H9 (cell line): Measurements from ENCODE around the gene WFS1. TPM values are rescaled to one million over a fixed set of nuclear protein-coding genes. Genes with fewer than 3 reads are reported as not detected.

Experiments used
- DNase-seq: peaks from one replicate; pipeline ENCODE4 v3.0.0-alpha.2; 2017
- H2AFZ ChIP-seq: one replicate; pipeline ENCODE4 v1.6.1; 2013; ENCODE audit warnings: mild to moderate bottlenecking, low read length, control low read depth, moderate library complexity
- H2AK5ac ChIP-seq: 2 replicates; pipeline ENCODE4 v1.6.1; 2013; ENCODE audit warnings: low read length, control low read depth, mixed read lengths; ENCODE audit not compliant: insufficient read length
- H2BK120ac ChIP-seq: one replicate; pipeline ENCODE4 v1.6.1; 2013; ENCODE audit warnings: low read depth, mild to moderate bottlenecking, low read length, control low read depth, inconsistent platforms; ENCODE audit not compliant: poor library complexity, severe bottlenecking
- H2BK12ac ChIP-seq: 2 replicates; pipeline ENCODE4 v1.6.1; 2013; ENCODE audit warnings: low read length, control low read depth, mixed read lengths, low read depth; ENCODE audit not compliant: insufficient read length
- H2BK15ac ChIP-seq: 2 replicates; pipeline ENCODE4 v1.6.1; 2013; ENCODE audit warnings: low read depth, low read length, control low read depth
- H2BK20ac ChIP-seq: one replicate; pipeline ENCODE4 v1.6.1; 2013; ENCODE audit warnings: low read depth, mild to moderate bottlenecking, low read length, control low read depth, inconsistent platforms; ENCODE audit not compliant: poor library complexity, severe bottlenecking
- H2BK5ac ChIP-seq: 2 replicates; pipeline ENCODE4 v1.6.1; 2013; ENCODE audit warnings: low read length, control low read depth, mixed read lengths; ENCODE audit not compliant: insufficient read length
- H3K14ac ChIP-seq: 2 replicates; pipeline ENCODE4 v1.6.1; 2013; ENCODE audit warnings: low read length, control low read depth; ENCODE audit not compliant: insufficient read depth
- H3K18ac ChIP-seq: 2 replicates; pipeline ENCODE4 v1.6.1; 2013; ENCODE audit warnings: low read depth, mild to moderate bottlenecking, mixed read lengths, low read length, control low read depth; ENCODE audit not compliant: insufficient read length
- H3K23ac ChIP-seq: 2 replicates; pipeline ENCODE4 v1.6.1; 2013; ENCODE audit warnings: low read length, control low read depth, mixed read lengths, low read depth; ENCODE audit not compliant: insufficient read length
- H3K23me2 ChIP-seq: 2 replicates; pipeline ENCODE4 v1.6.1; 2013; ENCODE audit warnings: low read depth, mild to moderate bottlenecking, mixed read lengths, low read length, control low read depth; ENCODE audit not compliant: insufficient read length, poor library complexity, severe bottlenecking
- H3K27ac ChIP-seq: 2 replicates; pipeline ENCODE4 v1.5.1; 2013; ENCODE audit warnings: low read length, control low read depth, mixed read lengths, low read depth; ENCODE audit not compliant: insufficient read length
- H3K27me3 ChIP-seq: 2 replicates; pipeline ENCODE4 v1.6.1; 2013; ENCODE audit warnings: low read length, control low read depth, inconsistent platforms; ENCODE audit not compliant: insufficient read depth
- H3K4ac ChIP-seq: 2 replicates; pipeline ENCODE4 v1.6.1; 2013; ENCODE audit warnings: low read depth, mild to moderate bottlenecking, control low read depth, inconsistent platforms, low read length, moderate library complexity
- H3K4me1 ChIP-seq: 2 replicates; pipeline ENCODE4 v1.6.1; 2013; ENCODE audit warnings: low read length, control low read depth, inconsistent platforms; ENCODE audit not compliant: insufficient read depth
- H3K4me2 ChIP-seq: 2 replicates; pipeline ENCODE4 v1.6.1; 2013; ENCODE audit warnings: low read length, control low read depth, mixed read lengths; ENCODE audit not compliant: insufficient read length, insufficient read depth
- H3K56ac ChIP-seq: 2 replicates; pipeline ENCODE4 v1.6.1; 2013; ENCODE audit warnings: low read depth, mild to moderate bottlenecking, mixed read lengths, low read length, control low read depth; ENCODE audit not compliant: insufficient read length
- H3K79me1 ChIP-seq: 2 replicates; pipeline ENCODE4 v1.6.1; 2013; ENCODE audit warnings: low read depth, mild to moderate bottlenecking, moderate library complexity, low read length, control low read depth, inconsistent platforms; ENCODE audit not compliant: insufficient read depth, poor library complexity, severe bottlenecking
- H3K79me2 ChIP-seq: 2 replicates; pipeline ENCODE4 v1.6.1; 2013; ENCODE audit warnings: low read length, control low read depth, inconsistent platforms; ENCODE audit not compliant: insufficient read depth
- H3K9ac ChIP-seq: 2 replicates; pipeline ENCODE4 v1.6.1; 2013; ENCODE audit warnings: low read length, control low read depth, mixed read lengths; ENCODE audit not compliant: insufficient read length; ENCODE audit errors: extremely low read depth
- H3K9me3 ChIP-seq: one replicate; pipeline ENCODE4 v1.6.1; 2013; ENCODE audit warnings: low read depth, low read length, inconsistent platforms; ENCODE audit not compliant: control insufficient read depth
- H3T11ph ChIP-seq: one replicate; pipeline ENCODE4 v1.6.1; 2013; ENCODE audit warnings: mild to moderate bottlenecking, low read length, control low read depth, inconsistent platforms
- H4K20me1 ChIP-seq: one replicate; pipeline ENCODE4 v1.6.1; 2013; ENCODE audit not compliant: control insufficient read depth, insufficient read length, insufficient read depth
- H4K5ac ChIP-seq: 2 replicates; pipeline ENCODE4 v1.6.1; 2013; ENCODE audit warnings: low read depth, mild to moderate bottlenecking, mixed read lengths, low read length, control low read depth; ENCODE audit not compliant: insufficient read length
- H4K8ac ChIP-seq: replicated peaks from 2 replicates; pipeline ENCODE4 v1.6.1; 2013; ENCODE audit warnings: low read length, control low read depth, mixed read lengths, low read depth; ENCODE audit not compliant: insufficient read length
- H4K91ac ChIP-seq: 2 replicates; pipeline ENCODE4 v1.6.1; 2013; ENCODE audit warnings: low read depth, mild to moderate bottlenecking, moderate library complexity, mixed read lengths, low read length, control low read depth; ENCODE audit not compliant: insufficient read length
- H3K27ac Mint-ChIP-seq, 3 experiments: 2 replicates in 2 of 3; 3 replicates in 1 of 3; pipeline ENCODE4 v1.8.0; 2020 to 2021; ENCODE audit warnings: mixed read lengths in 3 of 3, mild to moderate bottlenecking in 1 of 3, moderate library complexity in 1 of 3
- H3K27me3 Mint-ChIP-seq: 2 replicates; pipeline ENCODE4 v1.8.0; 2021; ENCODE audit warnings: low read depth, mild to moderate bottlenecking, moderate library complexity, mixed read lengths
- H3K36me3 Mint-ChIP-seq, 3 experiments: 2 replicates in 2 of 3; 3 replicates in 1 of 3; pipeline ENCODE4 v1.8.0; 2020 to 2021; ENCODE audit warnings: low read depth in 3 of 3, mixed read lengths in 3 of 3; ENCODE audit not compliant: insufficient read depth in 1 of 3
- H3K4me1 Mint-ChIP-seq, 2 experiments: 2 replicates each; pipeline ENCODE4 v1.8.0; 2020; ENCODE audit warnings: mixed read lengths in 2 of 2
- H3K4me3 Mint-ChIP-seq, 2 experiments: 2 replicates in 1 of 2; 3 replicates in 1 of 2; pipeline ENCODE4 v1.8.0; 2020 to 2021; ENCODE audit warnings: mild to moderate bottlenecking in 2 of 2, mixed read lengths in 2 of 2, moderate library complexity in 1 of 2
- H3K9me3 Mint-ChIP-seq, 2 experiments: 2 replicates in 1 of 2; 3 replicates in 1 of 2; pipeline ENCODE4 v1.8.0; 2020; ENCODE audit warnings: mild to moderate bottlenecking in 2 of 2, mixed read lengths in 2 of 2, moderate library complexity in 1 of 2
- WGBS: extraction: QIAGEN DNeasy Blood & Tissue Kit; methylation state at CpG from one replicate; pipeline ENCODE4 v1.1.7; 2013; ENCODE audit warnings: missing lambda C conversion rate, low lambda C conversion rate, mixed read lengths; ENCODE audit not compliant: insufficient read length; ENCODE audit errors: extremely low coverage; 5-methylcytosine and 5-hydroxymethylcytosine counted together
- total RNA-seq: library from RNA; stranded (reverse); gene quantifications from 2 replicates; pipeline ENCODE4 v1.2.1, GENCODE V29; 2021
- TF ChIP-seq, protein P1 (sequence below): fragments of 200-600 bp; sonication (generic); conservative IDR thresholded peaks from 3 replicates; pipeline ENCODE4 v1.8.0; 2021; ENCODE audit warnings: antibody characterized with exemption, mild to moderate bottlenecking

The WFS1 gene
- total RNA-seq, 1 experiment from 2014 or later: 18.9 TPM

DNA sequence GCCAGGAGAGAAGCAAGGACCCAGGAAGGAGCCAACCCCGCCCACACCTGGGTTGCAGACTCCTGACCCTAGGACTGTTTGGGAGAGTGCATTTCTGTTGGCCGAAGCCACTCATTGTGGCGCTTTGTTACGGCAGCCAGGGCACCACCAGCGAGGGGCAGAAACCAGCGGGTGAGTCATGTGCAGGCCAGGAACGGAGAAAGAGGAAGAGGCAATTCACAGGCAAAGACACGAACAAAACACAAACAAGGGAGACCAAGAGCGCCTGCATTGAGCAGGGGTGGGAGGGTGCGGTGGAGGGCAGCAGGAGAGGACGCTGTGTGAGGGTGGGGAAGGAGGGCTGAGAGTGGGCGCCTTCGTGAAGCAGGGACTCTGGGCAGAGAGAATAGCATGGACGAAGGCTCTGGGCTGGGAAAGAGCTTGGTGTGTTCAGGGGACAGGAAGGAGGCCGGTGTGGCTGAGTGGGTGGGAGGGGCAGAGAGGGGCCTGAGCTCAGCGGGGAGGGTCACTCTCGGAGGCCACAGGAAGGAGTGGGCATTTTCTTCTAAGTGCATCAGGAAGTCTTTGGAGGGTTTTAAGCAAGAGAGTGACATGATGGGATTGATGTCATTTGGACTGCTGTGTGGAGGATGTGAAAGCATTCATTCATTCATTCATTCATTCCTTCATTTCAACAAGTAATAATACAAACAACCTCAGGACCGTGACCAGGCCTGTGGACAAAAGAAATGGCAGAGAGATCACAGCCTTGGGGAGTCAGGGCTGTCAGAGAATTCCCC, 12.2 kb upstream of the WFS1 start:
- TF ChIP-seq, protein P1, sequence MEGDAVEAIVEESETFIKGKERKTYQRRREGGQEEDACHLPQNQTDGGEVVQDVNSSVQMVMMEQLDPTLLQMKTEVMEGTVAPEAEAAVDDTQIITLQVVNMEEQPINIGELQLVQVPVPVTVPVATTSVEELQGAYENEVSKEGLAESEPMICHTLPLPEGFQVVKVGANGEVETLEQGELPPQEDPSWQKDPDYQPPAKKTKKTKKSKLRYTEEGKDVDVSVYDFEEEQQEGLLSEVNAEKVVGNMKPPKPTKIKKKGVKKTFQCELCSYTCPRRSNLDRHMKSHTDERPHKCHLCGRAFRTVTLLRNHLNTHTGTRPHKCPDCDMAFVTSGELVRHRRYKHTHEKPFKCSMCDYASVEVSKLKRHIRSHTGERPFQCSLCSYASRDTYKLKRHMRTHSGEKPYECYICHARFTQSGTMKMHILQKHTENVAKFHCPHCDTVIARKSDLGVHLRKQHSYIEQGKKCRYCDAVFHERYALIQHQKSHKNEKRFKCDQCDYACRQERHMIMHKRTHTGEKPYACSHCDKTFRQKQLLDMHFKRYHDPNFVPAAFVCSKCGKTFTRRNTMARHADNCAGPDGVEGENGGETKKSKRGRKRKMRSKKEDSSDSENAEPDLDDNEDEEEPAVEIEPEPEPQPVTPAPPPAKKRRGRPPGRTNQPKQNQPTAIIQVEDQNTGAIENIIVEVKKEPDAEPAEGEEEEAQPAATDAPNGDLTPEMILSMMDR: no peak
- H2BK15ac ChIP-seq: no peak overlapping the region
- H4K5ac ChIP-seq: no peak overlapping the region
- H3K23ac ChIP-seq: no peak overlapping the region
- H3K14ac ChIP-seq: peak overlapping the region; percentile 26; the same call in 1 of the 2 replicates
- no peak overlapping the region for H4K91ac ChIP-seq
- WGBS: no CpG with 5 or more reads among the region's 18 CpGs
- Mint-ChIP-seq H3K9me3 (no peaks in the 10 kb centered on the region), H3K36me3 (no peaks in the 10 kb centered on the region), H3K27me3 (peaks cover 9% of the 10 kb centered on the region), H3K4me1 (peaks cover 12 to 21% of the 10 kb centered on the region in 2 experiments), H3K27ac (peak overlapping the region in 1 of 3 experiments; percentile 13; a peak in 2 of 7 replicates), H3K4me3 (peak overlapping the region; percentile 24 to 33; a peak in 4 of 5 replicates)
- H3K27me3 ChIP-seq: no peaks in the 10 kb centered on the region
- H3K9ac ChIP-seq: no peak overlapping the region
- no peak overlapping the region for H2AK5ac ChIP-seq
- no peaks in the 10 kb centered on the region for H4K20me1 ChIP-seq
- H3K4ac ChIP-seq: no peak overlapping the region
- no peak overlapping the region for H4K8ac ChIP-seq
- H3K56ac ChIP-seq: no peak overlapping the region
- H3K23me2 ChIP-seq: no peaks in the 10 kb centered on the region
- H2BK5ac ChIP-seq: no peak overlapping the region
- DNase-seq: peak; percentile 78
- H3K18ac ChIP-seq: peak overlapping the region; percentile 52
- H3K79me2 ChIP-seq: no peaks in the 10 kb centered on the region
- peak overlapping the region; percentile 43 for H3K4me2 ChIP-seq
- H2BK12ac ChIP-seq: peak overlapping the region; percentile 6
- no peak overlapping the region for H2BK120ac ChIP-seq
- peak overlapping the region; percentile 2 for H2AFZ ChIP-seq
- no peak overlapping the region for H3T11ph ChIP-seq
- H3K79me1 ChIP-seq: no peaks in the 10 kb centered on the region
- no peak overlapping the region for H3K27ac ChIP-seq
- no peak overlapping the region for H2BK20ac ChIP-seq
- no peaks in the 10 kb centered on the region for H3K9me3 ChIP-seq
- no peaks in the 10 kb centered on the region for H3K4me1 ChIP-seq
